ENCODE measurements around the gene MCC. TPM values are rescaled to one million over a fixed set of nuclear protein-coding genes. Genes with fewer than 3 reads are reported as not detected.

The MCC gene
- polyA plus RNA-seq, 2 of the 4 experiments (the other 2 are of a cell fraction): 0.09 to 0.10 TPM

DNA sequence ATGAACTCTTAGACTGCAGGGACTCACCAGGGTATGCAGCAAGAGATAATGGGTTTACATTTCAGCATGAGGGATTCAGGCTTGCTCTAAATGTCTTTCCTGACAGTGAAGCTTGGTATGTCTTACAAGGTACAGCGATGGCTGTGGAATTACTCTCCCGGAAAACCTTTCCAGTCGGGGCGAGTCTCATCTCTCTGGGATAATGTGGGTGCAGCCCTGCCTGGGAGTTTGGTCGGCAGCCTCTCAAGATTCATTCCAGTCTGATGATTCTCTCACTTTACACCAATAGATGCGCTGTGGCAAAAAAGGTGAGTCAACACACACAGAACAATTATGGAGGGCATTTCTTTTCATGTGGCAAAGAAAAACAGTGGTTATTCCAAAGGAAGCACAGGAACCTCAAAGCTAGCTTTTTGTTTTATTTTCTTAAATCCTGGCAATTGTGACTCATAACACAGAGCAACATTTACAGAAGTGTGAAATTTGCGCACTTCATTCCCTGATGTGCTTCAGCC lies 321.3 kb downstream of the MCC start:
- Histone ChIP-seq H3K4me3 (no peak overlapping the region), H3K4me1 (no peaks in the 10 kb centered on the region), H3K4me2 (0 out of 3 replicates have a peak overlapping the region, but pooled peaks have one; percentile 3), H3K27ac (no peak overlapping the region), H3K9me3 (no peaks in the 10 kb centered on the region)
- CTCF ChIA-PET: interaction anchor here (0.7 to 1.4 kb wide), 3 partner anchors 19 to 143 kb away, joined by 3 to 4 read pairs (median 3); no protein-coding TSS in a partner anchor
- FAIRE-seq (no peak), DNase-seq (ENCODE audit: low read depth in 1 of 2, low spot score in 1 of 2) (peak; percentile 4), ATAC-seq (peak; percentile 33 to 68; a peak in 5 of 6 replicates)
- WGBS (ENCODE audit: missing lambda C conversion rate): 10% methylated on average over 7 of the region's 7 CpGs
- no peak for TF ChIP-seq CBX2 (IDR thresholded peaks at IDR 0.05; ENCODE audit: borderline replicate concordance, low read depth)
- TF ChIP-seq MAFK (IDR thresholded peaks at IDR 0.05; ENCODE audit: partially characterized antibody): no peak
- TF ChIP-seq TP53 (CRISPR knock-in tag; IDR thresholded peaks at IDR 0.05): no peak
- TF ChIP-seq CTCF (IDR thresholded peaks at IDR 0.05): no peak
- TF ChIP-seq NPAS2 (CRISPR knock-in tag; IDR thresholded peaks at IDR 0.05; ENCODE audit: borderline replicate concordance): no peak
- no peak for TF ChIP-seq ELK1 (IDR thresholded peaks at IDR 0.05; ENCODE audit: low read depth, low read length)
- TF ChIP-seq RFX5 (IDR thresholded peaks at IDR 0.05): no peak
- TF ChIP-seq, protein P1, sequence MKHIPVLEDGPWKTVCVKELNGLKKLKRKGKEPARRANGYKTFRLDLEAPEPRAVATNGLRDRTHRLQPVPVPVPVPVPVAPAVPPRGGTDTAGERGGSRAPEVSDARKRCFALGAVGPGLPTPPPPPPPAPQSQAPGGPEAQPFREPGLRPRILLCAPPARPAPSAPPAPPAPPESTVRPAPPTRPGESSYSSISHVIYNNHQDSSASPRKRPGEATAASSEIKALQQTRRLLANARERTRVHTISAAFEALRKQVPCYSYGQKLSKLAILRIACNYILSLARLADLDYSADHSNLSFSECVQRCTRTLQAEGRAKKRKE (CRISPR knock-in tag; IDR thresholded peaks at IDR 0.05; ENCODE audit: low read depth): no peak
- TF ChIP-seq, protein P2, sequence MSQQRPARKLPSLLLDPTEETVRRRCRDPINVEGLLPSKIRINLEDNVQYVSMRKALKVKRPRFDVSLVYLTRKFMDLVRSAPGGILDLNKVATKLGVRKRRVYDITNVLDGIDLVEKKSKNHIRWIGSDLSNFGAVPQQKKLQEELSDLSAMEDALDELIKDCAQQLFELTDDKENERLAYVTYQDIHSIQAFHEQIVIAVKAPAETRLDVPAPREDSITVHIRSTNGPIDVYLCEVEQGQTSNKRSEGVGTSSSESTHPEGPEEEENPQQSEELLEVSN (IDR thresholded peaks at IDR 0.05; ENCODE audit: borderline replicate concordance, low read depth): no peak
- no peak for TF ChIP-seq HOXB13 (CRISPR knock-in tag; IDR thresholded peaks at IDR 0.05; ENCODE audit: low read depth)
- TF ChIP-seq EP300 (IDR thresholded peaks at IDR 0.05): no peak
- no peak for TF ChIP-seq HDAC2 (IDR thresholded peaks at IDR 0.05)
- no peak for TF ChIP-seq POLR2AphosphoS2 (conservative IDR thresholded peaks at IDR 0.05; ENCODE audit: low read length)
- no peak for TF ChIP-seq RAD21 (conservative IDR thresholded peaks at IDR 0.05 in 1 of 2, IDR thresholded peaks at IDR 0.05 in 1 of 2)
- POLR2A ChIA-PET: no interaction called here

- FAIRE-seq (no peak), ATAC-seq (no peak), DNase-seq (ENCODE audit: low read depth in 1 of 2, low spot score in 1 of 2) (no peak)
- CTCF ChIA-PET: interaction anchor here (0.7 to 1.0 kb wide), 2 partner anchors 20 to 143 kb away, joined by 3 to 4 read pairs; no protein-coding TSS in a partner anchor
- no peak overlapping the region for H3K4me2 ChIP-seq
- no peaks in the 10 kb centered on the region for H3K4me1 ChIP-seq
- H3K4me3 ChIP-seq: no peak overlapping the region
- 19% methylated on average over 4 of the region's 4 CpGs for WGBS (ENCODE audit: missing lambda C conversion rate)
- H3K27ac ChIP-seq: no peak overlapping the region
- TF ChIP-seq MYC (IDR thresholded peaks at IDR 0.05; ENCODE audit: borderline replicate concordance, low read length) (no peak), JUN (IDR thresholded peaks at IDR 0.05) (no peak), KDM1A (IDR thresholded peaks at IDR 0.05; ENCODE audit: low read depth) (no peak), SMC3 (IDR thresholded peaks at IDR 0.05) (no peak), ZFP36 (IDR thresholded peaks at IDR 0.05; ENCODE audit: borderline replicate concordance, partially characterized antibody) (no peak)
- TF ChIP-seq, protein P3, sequence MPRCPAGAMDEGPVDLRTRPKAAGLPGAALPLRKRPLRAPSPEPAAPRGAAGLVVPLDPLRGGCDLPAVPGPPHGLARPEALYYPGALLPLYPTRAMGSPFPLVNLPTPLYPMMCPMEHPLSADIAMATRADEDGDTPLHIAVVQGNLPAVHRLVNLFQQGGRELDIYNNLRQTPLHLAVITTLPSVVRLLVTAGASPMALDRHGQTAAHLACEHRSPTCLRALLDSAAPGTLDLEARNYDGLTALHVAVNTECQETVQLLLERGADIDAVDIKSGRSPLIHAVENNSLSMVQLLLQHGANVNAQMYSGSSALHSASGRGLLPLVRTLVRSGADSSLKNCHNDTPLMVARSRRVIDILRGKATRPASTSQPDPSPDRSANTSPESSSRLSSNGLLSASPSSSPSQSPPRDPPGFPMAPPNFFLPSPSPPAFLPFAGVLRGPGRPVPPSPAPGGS (IDR thresholded peaks at IDR 0.05): no peak
- H3K9me3 ChIP-seq: no peaks in the 10 kb centered on the region
- POLR2A ChIA-PET: no interaction called here
Measured at GRCh38 chr5:113166261-113166660, 322.0 kb downstream of the MCC start.

Measured in A549 (cell line).